NCI-H82 treated with DMSO at 0.1 percent for 48 hours (cell line): ENCODE results near the gene MPZ.

ENCODE experiments used
- DNase-seq: peaks from one replicate; lab custom pipeline; 2025; ENCODE audit not compliant: unreplicated experiment; lab: John Stamatoyannopoulos, UW

Gene MPZ

DNA sequence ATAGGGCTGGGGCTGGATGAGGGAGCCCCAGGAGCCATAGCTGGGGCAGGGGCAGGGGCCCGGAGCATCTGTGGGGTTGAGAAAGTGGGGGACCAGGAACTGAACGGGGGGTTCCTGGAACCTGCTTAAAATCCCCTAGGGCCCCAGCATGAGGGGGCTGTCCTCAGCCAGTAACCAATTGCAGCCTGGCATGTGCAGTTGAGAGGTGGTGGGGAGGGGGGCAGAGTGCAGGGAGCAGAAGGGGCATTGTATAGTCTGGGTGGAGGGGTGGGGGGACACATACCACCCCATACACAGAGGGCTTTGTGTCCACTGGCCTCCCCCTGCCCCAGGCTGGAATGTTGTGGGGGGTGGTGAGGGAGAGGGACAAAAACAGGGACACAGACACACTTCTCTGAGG, at the start of gene MPZ:
Gene MPZ (minus strand): TSS at position 101 of the 400 bp plus-strand sequence. CDS start 63 bp downstream, at position 38.
- DNase-seq: no peak

DNA sequence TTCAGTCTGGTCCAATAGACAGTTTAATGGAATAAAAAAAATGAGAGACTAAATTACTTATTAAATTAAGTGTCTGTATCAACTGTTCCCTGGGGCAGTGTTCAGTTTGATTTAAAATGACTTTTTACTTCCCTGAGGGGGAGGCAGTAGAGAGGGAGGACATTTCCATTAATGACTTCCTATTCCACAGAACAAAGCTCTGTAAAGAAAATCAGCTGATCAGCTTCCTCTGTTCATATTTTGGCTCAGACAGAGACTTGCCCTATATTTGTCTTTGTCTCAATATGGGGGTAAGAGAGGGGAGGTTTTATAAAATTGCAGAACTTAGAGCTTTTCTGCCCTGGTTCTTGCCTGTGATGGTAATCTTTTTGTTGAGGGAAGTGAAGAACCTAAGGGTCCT, 49.5 kb upstream of the MPZ start:
- DNase-seq: no peak

DNA sequence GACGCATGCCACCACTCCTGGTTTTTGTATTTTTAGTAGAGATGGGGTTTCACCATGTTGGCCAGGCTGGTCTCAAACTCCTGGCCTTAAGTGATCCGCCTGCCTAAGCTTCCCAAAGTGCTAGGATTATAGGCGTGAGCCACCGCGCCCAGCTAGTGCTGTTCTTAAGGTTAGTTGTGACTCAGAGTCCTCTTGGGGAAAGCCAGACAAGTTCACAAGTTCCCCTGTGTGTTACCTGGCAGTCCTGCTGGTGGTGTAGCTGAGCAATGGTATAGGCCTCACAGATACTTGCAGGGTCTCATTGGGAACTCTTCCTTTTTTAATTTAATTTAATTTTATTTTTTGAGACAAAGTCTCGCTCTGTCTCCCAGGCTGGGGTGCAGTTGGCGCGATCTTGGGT, 47.3 kb upstream of the MPZ start:
- DNase-seq: no peak

DNA sequence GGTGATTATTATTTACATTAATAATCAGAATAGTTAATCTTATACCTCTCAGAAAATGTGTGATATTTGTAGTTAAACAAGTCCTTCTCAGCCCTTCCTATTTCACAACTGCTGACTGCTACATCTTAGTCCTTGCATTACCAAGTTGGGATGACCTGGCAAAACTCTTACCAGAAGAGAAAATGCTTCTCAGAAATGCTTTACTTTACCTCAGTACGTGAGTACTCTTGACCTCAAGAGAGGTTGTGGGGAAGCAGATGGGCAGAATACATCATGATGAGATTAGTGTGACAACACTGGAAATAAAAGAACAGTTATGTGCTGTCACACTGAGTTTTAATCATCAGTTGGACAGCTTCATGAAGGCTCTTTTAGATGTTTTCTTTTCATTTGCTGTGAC, 41.7 kb upstream of the MPZ start:
- peak; percentile 41 for DNase-seq

DNA sequence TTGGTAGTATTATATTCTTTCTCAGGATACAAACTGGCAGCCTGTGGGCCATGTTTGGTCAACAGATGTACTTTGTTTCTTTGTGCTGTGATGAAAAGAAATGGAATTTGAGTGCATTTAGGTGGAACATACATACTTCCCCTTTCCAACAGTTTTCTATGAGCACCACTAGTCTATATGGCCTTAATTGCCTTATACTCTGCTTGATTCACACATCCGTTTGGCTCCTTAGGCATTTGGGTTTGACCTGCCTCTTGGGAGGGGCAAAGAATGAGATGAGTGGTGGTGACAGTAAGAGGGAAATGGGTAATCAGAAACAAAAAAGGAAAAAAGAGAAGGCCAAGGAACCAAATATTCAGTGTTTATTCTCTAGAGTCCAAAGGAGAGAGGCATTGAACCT, 40.9 kb upstream of the MPZ start:
- no peak for DNase-seq

DNA sequence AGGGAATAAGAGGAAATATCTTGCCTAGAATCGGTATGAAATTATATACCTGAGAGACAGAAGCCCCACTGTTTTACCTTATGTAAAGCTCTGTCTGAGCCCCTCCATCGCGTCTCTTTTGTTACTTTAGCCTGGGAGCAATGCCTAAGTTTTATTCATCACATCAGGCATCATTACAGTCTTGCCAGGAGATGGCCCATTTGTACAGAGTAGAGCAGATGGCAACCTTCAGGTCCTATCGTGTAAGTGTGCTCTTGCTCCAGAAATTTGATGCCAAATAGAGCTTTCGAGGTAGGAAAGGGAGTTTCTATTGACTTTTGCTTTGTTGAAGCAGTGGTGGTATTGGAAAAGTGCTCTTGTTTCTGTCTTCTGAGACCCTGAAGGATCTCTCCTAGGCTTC, 33.1 kb upstream of the MPZ start:
- DNase-seq: no peak

DNA sequence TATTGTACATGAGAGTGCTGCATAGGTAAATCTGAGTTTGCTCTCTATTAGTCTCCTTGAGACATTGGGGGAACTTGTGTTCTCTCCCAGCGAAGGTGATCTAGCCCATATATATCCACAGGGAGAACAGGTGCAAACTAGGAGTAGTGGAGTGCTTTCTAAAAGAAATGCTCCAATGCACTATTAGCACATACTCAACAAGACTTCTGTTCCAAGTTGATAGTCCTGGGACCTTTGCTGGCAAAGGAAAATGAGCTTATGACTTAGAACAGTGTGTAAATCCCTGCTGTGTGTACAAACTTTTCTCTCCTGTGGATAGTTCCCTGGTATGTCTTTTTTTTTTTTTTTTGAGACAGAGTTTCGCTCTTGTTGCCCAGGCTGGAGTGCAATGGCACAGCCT, 32.4 kb upstream of the MPZ start:
- DNase-seq: no peak

DNA sequence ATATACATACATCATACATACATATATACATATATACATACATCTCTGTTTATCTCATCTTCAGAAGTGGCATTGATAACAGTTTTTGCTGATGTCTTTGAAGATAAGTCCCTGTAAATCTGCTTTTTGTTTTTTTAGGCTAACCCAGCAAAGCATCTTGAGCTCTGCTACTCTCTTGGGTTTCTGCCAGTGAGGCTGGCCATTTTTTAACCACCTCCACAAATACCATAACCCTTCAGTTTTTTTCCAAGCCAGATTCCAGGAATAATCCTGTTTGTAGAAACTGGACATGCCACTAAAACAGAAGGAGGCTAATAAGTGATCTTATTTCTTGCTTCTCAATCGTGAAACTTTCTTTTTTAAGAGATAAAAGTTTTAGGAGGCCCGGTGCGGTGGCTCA, 26.0 kb upstream of the MPZ start:
- no peak for DNase-seq

DNA sequence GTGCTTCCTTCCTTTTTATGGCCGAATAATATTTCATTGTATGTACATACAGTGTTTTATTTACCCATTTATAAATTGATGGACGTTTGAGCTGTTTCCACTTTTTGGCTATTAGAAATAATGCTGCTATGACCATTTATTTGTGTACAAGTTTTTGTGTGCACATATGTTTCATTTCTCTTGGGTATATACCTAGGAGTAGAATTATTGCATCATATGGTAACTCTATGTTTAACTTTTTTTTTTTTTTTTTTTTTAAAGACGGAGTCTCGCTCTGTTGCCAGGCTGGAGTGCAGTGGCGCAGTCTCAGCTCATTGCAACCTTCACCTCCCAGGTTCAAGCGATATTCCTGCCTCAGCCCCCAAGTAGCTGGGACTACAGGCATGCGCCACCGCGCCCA, 23.4 kb upstream of the MPZ start:
- no peak for DNase-seq

DNA sequence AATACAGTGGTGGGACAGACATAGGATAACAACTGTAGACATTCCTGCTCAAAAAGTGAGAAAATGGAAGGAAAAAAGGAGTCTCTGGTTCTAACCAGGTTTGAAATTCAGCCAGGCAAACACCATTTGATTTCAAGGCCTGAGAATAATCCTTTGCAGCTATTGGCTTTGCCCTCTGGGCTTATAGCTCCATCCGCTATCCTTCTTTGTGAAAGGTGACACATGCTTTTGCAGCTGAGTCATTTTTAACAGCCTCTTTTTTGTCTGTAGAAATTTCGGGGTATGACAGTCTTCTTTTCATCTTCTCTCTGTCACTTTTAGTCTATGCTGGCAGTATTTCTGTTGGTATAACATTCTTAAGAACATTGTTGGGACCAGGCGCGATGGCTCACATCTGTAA, 20.6 kb upstream of the MPZ start:
- DNase-seq: no peak

DNA sequence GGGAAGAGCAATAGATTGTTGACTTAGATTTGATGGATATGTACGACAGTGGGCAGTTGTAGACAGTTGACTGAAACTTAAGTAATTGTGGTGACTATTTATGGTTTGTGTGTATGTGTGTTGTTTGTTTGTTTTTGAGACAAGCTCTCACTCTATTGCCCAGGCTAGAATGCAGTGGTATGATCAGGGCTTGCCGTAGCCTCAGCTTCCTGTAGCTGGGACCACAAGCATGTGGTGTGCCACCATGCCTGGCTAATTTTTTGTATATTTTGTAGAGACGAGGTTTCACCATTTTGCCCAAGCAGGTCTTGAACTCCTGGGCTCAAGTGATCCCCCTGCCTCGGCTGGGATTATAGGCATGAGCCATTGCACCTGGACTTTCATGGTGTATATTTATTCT, 14.3 kb upstream of the MPZ start:
- no peak for DNase-seq

DNA sequence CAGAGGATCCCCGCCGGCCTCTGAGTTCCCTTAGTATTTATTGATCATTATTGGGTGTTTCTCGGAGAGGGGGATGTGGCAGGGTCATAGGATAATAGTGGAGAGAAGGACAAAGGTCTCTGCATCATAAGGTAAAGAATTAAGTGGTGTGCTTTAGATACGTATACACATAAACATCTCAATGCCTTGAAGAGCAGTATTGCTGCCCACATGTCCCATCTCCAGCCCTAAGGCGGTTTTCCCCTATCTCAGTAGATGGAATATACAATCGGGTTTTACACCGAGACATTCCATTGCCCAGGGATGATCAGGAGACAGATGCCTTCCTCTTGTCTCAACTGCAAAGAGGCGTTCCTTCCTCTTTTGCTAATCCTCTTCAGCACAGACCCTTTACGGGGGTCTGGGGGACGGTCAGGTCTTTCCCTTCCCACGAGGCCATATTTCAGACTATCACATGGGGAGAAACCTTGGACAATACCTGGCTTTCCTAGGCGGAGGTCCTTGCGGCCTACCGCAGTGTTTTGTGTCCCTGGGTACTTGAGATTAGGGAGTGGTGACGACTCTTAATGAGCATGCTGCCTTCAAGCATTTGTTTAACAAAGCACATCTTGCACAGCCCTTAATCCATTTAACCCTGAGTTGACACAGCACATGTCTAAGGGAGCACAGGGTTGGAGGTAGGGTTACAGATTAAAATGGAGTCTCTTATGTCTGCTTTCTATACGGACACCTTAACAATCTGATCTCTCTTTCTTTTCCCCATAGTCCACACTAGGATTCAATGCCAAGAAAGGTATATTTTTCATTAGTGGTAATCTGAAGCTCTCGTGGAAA, 6.3 kb upstream of the MPZ start:
- DNase-seq: peak; percentile 89

DNA sequence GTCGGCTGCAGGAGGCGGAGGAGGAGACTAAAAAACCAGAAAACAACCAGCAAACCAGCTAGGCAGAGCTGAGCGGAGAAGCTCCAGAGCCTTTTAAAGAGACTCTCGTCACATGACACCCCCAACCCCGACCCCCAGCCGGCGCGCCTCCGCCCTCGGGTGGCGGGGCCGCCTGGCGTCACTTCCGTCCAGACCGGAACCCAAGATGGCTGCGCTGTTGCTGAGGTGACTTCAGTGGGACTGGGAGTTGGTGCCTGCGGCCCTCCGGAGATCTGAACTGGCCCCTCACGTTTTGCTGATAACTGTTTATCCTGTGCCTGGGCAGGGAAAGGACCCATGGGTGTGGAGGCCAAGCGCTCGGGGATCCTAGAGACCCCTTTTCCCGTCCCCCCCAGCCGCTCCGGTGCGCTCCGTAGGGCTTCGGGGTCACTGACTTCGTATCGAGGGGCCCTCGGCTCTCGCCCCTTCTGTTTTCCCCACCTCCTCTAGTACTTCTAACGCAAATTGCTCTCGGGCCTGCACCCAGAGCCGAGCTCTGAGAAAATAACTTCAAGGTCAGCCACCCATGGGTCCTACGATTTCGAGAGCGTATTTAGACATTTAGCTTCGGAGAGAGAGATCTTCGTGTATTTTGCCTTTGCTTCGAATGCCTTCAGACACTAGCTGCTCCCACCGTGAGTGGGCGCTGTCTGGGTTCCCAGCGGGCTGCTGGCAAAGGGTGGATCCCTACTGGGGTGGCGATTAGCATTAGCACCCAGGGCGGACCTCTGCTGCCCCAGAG, 4.6 kb upstream of the MPZ start, which contains the start of gene SDHC:
Gene SDHC (plus strand): TSS at position 181 of the 781 bp plus-strand sequence. CDS start 25 bp downstream, at position 206.
- peak; percentile 82 for DNase-seq

DNA sequence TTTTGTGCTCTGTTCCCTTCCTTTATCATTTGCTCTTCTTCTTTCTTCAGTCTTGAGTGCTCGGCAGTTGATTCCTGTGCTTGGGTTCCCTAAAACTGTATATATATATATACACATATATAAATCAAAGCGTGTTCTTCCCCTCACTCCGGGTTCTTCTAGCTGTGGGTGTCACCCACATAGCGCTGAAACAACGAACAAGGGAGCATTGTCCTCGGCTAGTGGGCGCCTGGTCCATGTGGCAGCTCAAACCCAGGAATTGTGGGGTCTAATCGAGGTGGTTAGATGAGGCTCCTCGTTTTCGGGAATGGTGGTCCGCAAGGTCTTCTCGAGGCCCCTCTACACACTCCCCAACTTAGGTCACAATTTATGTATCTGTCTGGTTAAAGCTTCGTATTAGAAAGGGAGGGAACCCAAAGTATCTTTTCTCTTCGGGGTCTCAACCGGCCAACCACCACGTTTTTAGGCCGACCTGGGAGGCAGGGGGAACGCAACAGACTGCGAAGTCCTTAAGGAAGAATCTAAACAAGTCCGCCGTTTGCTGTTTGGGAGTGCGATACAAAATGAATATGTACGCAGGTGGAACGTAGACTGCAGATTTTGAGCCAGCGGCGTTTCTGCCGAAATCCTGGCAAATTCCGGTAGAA, 3.9 kb upstream of the MPZ start:
- DNase-seq: no peak

DNA sequence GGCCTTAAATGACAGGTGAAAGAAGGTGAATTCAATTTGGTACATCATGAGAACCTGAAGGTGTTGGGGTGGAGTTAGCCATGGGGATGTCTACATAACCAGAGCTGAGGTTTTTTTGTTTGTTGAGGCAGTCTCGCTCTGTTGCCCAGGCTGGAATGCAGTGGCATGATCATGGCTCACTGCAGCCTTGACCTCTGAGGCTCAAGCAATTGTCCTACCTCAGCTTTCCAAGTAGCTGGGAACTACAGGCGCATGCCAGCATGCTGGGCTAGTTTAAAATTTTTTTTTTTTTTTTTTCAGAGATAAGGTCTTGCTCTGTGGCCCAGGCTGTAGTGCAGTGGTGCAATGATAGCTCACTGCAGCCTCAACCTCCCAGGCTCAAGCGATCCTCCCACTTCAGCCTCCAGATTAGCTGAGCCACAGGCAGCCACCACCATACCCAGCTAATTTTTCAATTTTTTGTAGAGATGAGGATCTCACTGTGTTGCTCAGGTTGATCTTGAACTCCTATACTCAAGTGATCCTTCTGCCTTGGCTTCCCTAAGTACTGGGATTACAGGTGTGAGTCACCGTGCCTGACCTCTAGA, 1.9 kb upstream of the MPZ start:
- no peak for DNase-seq

DNA sequence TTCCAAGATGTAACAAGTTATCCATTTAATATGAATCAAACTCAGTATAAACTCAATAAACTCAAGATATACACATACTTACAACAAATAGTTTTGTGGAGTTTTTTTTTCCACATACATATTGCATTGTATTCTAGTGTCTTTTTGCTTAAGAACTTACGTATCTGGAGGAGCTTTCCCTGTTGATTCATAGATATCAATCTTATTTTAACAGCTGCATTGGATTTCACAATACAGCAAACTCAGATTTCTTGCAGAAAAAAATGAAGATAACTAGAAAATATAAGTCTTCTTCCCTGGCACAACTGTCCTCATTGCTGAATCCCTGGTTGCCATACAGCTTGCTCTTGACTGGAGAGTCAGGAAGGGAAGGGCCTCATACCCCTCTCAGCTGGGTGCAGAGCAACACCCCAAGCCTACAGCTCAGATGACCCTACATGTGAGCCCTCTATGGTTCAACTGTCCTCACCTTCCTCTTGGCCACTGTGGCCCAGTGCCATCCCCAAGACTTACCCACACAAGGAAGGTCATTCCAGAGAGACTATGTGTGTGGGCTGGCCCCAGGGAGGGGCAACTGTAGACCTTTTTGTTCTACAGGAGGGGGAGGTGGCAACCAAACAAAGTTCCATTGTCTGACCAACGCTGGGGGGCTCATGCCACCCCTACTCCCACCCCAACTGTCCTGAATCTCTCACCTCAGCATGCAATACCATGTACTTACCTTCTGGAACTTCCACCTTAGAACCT, 1.7 kb downstream of the MPZ start:
- no peak for DNase-seq

DNA sequence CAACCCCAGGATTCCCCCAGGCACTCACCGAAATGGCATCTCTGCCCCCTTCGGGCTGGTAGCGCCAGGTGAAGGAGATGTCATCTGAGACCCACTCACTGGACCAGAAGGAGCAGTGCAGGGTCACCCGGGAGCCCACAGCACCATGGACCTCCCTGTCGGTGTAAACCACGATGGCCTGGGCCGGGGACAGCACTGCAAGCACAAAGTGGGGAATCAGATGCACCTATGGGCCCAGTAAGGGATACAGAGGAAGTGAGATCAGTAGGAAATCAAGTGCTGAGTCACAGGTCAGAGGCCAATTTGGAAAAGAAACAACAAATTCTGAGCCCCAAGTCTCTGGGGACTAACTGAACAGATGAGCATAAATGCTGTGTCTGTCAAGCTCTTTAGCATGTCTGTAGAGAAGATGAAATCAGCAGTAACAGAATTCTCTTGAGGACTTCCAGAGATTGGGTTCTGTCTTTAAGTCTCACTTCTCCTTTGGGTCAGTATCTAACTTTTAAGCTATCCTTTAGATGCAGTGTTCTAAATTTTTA, 2.5 kb downstream of the MPZ start:
- no peak for DNase-seq

DNA sequence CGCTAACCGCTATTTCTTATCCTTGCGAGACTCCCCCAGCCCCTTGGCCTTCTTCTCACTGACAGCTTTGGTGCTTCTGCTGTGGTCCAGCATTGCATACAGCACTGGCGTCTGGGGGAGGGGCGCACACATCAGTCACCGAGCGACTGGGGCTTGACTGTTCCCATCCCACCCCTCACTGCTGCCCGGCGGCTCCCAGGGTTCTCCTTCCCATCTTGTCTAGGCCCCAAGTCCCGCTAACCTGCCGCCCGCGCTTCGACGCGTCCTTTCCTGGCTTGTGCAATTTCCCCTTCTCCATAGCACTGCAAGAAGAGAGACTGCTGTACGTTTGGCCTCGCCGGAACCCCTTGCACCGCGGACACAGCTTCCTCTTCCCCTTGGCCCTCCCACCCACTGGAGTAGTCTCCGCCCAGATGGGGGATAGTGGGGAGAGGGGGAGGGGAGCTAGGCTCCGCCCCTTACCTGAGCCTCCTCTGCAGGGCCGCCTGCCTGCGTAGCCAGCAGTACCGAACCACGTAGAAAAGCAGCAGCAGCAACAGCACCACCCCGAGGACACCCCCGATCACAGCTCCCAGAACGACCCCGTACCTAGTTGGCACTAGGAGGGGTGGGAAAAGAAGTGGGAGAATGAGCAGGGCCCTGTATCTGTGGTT, 3.8 kb downstream of the MPZ start:
- DNase-seq: peak; percentile 52

DNA sequence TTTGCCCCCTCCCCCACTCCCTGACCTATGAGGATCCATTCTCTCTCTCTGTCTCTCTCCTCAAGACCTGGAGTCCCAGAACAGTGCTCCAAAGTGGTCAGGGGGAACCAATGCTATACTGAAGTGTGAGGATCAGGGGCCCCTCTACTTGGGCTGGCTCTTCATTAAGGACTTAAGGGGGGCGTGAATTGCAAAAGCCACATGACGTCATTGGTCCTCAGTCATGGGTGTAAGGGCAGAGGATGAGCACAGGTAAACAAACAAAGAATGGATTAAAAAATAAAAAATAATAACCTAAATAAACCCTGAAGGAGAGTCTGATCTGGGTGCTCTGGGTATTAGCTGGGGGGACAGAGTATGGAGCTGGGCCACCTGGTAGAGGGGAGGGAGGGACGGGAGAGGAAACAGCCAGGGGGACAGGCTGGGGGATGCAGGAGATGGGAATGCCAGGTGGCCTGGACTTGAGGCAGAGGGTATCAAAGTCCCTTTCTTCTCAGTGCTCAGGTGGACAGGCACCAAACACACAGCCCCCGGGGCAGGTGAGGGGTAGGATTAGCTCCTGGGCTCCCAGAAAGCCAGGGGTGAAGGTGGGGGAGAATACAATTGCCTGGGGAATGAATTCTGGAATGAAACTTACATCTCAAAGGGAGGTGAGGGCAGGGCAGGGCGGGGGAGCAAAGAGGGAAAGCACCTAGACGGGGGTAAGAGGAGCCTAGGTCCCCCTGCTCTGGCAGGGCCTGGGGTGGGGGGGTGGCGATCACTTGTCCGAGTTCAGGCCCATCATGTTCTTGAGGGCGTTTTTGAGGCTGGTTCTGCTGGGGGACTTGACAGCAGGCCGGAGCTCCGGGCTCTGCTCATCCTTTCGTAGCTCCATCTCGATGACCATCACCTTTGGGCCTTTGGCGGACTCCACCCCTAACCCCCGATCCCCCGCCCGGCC, 4.6 kb downstream of the MPZ start:
- no peak for DNase-seq
